Epithelial cell of esophagus (primary cell): ENCODE data around the gene RXFP2.

Source experiments
- DNase-seq: peaks from one replicate; pipeline ENCODE4 v3.0.0; 2010; ENCODE audit warnings: low read depth
- H3K4me3 ChIP-seq: 2 replicates; pipeline ENCODE4 v1.5.1; 2011; ENCODE audit warnings: mild to moderate bottlenecking, low read length, control low read depth
- TF ChIP-seq, protein P1 (sequence below): IDR thresholded peaks from 2 replicates; pipeline ENCODE4 v1.5.1; 2011; ENCODE audit warnings: low read depth, mild to moderate bottlenecking, low read length, control low read depth, inconsistent platforms; ENCODE audit not compliant: insufficient read depth; ENCODE audit errors: missing control alignments

The RXFP2 gene

GRCh38 chr13:31843044-31843443, 103.7 kb downstream of the RXFP2 start:
- no peak overlapping the region for H3K4me3 ChIP-seq
- no peak for DNase-seq
- TF ChIP-seq, protein P1, sequence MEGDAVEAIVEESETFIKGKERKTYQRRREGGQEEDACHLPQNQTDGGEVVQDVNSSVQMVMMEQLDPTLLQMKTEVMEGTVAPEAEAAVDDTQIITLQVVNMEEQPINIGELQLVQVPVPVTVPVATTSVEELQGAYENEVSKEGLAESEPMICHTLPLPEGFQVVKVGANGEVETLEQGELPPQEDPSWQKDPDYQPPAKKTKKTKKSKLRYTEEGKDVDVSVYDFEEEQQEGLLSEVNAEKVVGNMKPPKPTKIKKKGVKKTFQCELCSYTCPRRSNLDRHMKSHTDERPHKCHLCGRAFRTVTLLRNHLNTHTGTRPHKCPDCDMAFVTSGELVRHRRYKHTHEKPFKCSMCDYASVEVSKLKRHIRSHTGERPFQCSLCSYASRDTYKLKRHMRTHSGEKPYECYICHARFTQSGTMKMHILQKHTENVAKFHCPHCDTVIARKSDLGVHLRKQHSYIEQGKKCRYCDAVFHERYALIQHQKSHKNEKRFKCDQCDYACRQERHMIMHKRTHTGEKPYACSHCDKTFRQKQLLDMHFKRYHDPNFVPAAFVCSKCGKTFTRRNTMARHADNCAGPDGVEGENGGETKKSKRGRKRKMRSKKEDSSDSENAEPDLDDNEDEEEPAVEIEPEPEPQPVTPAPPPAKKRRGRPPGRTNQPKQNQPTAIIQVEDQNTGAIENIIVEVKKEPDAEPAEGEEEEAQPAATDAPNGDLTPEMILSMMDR: no peak

DNA sequence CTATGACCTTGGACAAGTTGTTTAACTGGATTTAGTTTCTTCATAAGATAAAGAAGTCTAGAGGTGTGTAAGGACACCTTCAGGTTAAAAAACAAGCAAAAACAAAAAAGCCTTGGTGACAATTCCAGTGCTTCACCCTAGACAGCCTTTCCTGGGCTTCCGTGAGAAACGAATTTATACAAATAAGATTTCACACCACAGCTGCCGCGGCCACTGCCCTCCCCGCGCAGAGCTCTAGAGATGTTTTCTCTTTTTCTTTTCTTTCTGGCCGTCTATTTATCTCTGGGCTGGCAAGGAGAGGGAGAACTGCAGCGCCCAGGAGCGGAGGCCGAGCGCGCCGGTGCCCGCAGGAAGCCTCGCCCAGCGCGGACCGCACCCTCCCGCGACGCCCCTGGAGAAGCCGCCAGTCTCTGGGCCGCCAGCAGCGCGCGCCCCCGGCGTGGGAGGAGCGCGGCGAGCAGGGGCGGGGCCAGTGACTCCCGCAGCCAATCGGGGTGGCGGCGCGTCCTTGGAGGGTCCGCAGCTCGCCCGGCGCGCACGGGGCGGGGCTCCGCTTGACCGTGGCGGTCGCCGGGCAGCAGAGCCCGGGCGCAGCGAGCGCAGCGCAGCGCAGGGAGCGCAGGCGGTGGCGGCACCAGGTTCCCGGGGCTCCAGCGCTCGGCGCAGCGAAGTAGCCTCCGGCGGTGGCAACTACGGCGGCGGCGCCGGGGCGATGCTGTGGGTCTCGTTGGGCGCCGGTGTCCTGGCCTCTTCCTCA, 107.0 kb downstream of the RXFP2 start:
- TF ChIP-seq, protein P1: no peak

GRCh38 chr13:31846961-31847752, 107.8 kb downstream of the RXFP2 start:
- TF ChIP-seq, protein P1: no peak
- H3K4me3 ChIP-seq: peak overlapping the region; percentile 32
- DNase-seq: no peak

More for the DNA sequence above, 107.0 kb downstream of the RXFP2 start:
- H3K4me3 ChIP-seq: peak overlapping the region; percentile 34
- DNase-seq: peak; percentile 83

GRCh38 chr13:31848621-31849020, 109.3 kb downstream of the RXFP2 start:
- H3K4me3 ChIP-seq: no peak overlapping the region
- TF ChIP-seq, protein P1: no peak
- DNase-seq: no peak

- DNase-seq: no peak
- TF ChIP-seq, protein P1: no peak
- no peak overlapping the region for H3K4me3 ChIP-seq
These were observed 109.9 kb downstream of the RXFP2 start for GRCh38 chr13:31849206-31849605.

DNA sequence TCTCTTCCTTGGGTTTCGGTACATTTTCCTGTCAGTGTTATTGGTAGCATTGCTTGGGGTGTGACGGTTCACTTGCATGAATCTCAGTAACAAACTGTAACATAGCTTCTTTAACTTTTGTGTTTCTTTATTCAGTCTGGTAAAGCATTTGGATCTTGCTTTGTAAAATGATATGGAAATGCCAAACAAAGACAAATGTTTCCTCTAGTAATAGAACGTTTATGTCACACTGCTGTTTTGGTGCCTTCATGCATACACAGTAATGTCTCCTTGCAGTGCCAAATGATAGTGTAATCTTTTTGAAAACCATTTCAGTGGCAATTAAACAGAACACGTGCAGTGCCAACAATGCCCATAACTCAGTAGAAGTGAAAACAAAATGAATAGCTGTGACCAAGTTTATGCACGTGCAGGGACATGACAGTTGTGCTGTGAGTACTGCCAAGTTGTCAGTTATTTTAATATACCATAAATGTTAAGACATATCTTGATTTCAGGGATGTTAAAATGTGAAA, 110.8 kb downstream of the RXFP2 start:
- TF ChIP-seq, protein P1: no peak
- no peak for DNase-seq
- H3K4me3 ChIP-seq: no peak overlapping the region
